DMS79 (cell line): ENCODE measurements around the gene SLC9A9.

Experiments
- DNase-seq: peaks from one replicate; lab custom pipeline; 2025; lab: John Stamatoyannopoulos, UW

SLC9A9 gene

GRCh38 chr3:143648708-143649107, 199.6 kb downstream of the SLC9A9 start:
- no peak for DNase-seq

- DNase-seq: no peak
Observed at GRCh38 chr3:143648218-143648617, 200.1 kb downstream of the SLC9A9 start.

DNA sequence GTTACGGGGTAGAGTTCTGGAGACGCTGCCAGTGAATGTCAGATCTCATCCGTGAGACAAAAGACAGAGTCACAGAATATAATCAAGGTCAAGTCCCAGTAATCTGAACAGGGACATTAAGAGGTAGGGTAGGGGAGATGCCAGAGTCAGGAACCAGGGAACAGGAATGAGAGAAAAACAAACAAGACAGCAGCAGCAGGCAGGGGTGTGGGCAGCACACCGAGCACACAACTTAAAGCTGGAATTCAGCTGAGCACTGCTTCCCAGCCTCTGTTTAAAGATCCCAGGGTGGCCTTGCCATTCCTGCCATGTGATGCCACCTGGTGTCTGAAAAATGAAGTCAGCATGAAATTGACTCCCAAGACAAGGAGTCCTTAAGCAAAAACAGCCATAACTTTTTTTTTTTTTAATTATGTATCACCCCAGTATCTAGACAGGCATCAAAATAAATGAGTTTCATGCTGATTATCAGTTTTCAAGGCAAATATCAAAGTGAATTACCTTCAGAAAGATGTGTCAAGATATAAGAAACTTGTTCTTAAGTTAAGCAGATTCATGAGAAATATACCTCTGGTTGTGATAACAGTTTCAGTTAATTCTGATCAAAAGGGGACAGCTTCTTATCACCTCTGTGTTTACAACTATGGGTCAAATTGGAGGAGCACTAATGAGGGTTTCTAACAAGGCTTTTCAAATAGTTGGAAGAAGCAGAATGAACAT, 203.7 kb downstream of the SLC9A9 start:
- no peak for DNase-seq

GRCh38 chr3:143643905-143644304, 204.4 kb downstream of the SLC9A9 start:
- DNase-seq: no peak

- no peak for DNase-seq
Observed at GRCh38 chr3:143640774-143641173, 207.5 kb downstream of the SLC9A9 start.

GRCh38 chr3:143637133-143637532, 211.1 kb downstream of the SLC9A9 start:
- DNase-seq: no peak

DNA sequence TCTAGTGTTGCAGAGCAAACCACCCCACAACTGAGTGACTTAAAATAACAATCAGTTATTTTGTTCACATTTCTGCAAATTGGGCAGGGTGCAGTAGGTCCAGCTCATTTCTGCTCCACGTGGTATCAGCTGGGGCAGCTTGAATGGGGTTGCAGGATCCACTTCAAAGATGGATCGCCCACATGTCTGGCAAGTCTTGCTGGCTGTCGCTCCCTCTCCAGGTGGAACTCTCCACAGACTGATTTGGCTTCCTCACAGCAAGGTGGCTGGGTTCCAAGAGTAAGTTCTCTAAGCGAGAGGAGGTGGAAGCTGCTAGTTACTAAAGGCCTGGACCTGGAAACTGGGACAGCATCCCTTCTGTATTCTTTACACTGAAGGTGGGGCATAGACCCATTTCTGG, 213.3 kb downstream of the SLC9A9 start:
- no peak for DNase-seq

- DNase-seq: no peak
Observed at GRCh38 chr3:143634427-143634826, 213.8 kb downstream of the SLC9A9 start.

DNA sequence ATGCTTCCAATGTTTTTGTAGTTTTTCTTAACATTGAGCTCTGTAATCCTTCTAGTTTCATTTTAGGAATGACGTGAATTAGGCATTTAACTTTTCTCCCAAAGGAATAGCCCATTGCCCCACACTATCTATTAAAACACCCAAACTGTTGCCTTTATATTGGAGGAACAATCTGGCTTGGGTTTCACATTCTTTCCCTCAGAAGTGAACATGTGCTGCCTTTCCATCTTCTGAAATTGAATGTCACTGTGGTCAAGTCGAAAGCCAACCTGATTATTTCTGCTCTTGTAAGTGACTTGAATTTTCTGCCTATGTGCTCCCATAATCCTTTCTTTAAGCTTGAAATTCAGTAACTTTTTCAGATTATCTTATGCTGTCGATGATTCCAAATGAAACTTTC, 214.5 kb downstream of the SLC9A9 start:
- DNase-seq: no peak

GRCh38 chr3:143629726-143630125, 218.5 kb downstream of the SLC9A9 start:
- DNase-seq: no peak

DNA sequence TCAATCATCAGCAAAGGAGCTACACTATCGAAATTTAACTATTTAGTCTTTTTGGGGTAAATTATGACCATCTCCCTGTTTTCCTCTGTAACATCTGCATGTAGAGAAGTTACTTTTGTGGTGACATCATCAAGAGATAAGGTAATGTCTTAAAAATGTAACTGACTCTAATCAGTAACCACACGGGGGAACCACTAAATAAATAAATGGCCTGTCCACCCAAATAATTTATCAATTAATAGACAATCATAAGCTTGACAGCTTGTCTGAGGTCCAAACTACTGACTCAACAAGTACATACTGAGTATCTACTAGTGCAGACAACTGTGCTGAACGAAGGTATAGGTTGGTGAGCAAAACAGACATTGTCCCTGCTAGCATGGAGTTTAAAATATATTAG, 219.3 kb downstream of the SLC9A9 start:
- DNase-seq: no peak

DNA sequence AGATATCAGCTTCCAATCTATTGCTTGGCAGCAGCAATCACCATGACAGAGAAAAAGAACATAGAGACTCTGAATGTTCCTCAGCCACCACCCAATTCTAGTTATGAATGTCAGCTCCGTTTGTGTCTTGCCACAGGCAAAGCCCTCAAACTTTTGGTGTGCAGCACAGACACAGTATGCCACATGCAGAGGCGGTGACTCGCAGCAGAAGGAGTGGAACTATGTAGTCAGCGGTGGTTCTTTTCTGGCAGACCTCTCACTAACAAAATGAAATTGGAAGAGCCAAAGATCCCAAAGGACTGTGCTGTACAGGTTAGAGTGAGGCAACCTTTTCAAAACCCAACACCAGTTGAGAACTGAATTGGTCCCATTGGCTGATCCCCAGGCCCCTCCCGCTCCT, 220.9 kb downstream of the SLC9A9 start:
- DNase-seq: no peak

DNA sequence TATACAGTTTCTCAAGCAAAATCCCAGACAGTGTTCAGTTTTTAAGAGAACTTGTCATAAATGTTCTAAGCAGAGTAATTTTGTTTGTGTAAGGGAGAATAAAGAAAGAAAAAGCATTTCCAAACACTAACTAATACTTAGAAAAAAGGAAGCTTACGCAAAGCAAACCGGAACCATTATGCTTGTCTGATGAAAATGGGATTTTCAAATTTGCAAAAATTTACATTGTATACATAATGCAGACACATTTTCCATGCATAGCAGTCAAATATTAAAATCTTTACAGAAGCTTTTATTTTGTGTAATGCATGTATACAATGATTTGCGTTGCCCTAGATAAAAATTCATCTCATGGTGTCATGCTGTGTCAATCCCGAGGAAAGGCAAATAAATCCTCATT, 229.0 kb downstream of the SLC9A9 start:
- DNase-seq: no peak

- DNase-seq: no peak
Observed at GRCh38 chr3:143617050-143617449, 231.2 kb downstream of the SLC9A9 start.

GRCh38 chr3:143613226-143613625, 235.0 kb downstream of the SLC9A9 start:
- no peak for DNase-seq

- no peak for DNase-seq
Observed at GRCh38 chr3:143612541-143612940, 235.7 kb downstream of the SLC9A9 start.

DNA sequence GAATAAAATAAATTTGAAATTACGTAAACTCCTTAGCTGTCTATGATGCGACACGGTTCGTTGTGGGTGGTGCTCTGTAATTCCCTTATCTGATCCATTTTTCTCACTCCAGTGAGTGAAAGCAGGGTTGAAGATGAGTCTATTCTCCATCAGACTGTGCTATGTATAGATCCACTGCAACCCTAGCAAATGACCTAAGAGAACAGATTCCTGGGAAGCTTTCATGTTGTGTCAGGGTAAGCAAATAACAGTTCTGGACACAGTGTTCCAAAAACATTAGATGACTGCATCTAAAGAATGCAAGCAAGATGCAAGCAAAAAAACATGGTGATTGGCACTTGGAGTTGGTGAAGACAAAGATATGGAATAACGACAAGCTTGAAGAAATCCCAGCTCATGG, 239.3 kb downstream of the SLC9A9 start:
- no peak for DNase-seq

GRCh38 chr3:143605233-143605950, 242.9 kb downstream of the SLC9A9 start:
- no peak for DNase-seq

- DNase-seq: no peak
Observed at GRCh38 chr3:143604402-143605185, 243.7 kb downstream of the SLC9A9 start.

DNA sequence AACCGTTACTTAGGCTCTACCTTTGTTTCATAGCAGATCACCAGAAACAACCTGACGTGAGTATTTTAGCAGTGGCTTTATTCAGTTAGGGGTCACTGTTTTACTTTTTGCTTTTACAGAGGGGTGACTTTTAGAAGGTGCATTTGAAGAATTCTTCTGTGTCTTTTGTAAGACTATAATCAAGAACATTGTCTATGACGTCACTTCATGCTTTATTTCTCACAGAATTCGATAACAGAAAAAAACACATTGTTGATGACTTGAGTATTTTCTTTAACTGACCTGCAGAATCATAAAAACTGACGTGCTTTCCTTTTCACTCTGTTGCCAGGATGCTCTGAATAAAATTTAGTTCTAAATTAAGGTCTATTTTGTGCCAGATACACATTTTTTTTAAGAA, 244.5 kb downstream of the SLC9A9 start:
- DNase-seq: no peak

DNA sequence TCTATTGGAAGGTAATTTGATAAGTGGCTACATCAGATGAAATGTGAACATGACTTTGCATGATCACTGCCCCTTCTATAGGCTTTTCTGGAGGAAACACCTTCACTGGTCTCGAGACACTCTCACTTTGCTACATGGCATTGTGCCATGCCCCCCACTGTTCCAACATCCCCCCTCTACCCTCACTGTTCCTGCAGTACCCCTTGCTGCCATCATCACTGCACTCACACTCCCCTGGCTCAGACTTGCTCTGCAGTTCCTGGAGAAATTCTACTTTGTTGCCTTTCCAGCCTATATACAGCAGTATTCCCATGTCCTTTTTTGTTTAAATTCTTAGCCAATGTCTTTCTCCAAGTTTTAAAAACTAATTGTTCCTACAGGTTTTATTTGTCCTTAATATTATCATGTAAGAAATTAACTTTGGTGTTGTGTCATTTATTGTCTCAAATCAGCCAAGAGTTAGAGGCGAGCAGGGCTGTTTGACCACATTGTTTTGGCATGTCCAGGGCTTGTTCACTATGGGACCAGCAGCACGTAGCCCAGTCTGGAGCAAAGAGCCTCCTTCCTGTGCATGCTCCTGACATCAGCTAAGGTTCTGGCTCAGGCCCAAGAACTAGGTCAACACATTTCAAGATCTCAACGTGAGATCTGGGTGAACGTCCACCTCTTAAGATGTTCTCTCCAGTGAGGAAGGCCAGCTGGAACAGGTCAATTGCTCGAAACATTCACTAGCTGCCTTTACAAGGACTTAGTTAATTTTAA, 246.4 kb downstream of the SLC9A9 start:
- DNase-seq: no peak
